ENCODE data around the gene SLC48A1.
A peak's percentile ranks its signal among the peaks of the same experiment; 100 is the strongest.

Gene SLC48A1

DNA sequence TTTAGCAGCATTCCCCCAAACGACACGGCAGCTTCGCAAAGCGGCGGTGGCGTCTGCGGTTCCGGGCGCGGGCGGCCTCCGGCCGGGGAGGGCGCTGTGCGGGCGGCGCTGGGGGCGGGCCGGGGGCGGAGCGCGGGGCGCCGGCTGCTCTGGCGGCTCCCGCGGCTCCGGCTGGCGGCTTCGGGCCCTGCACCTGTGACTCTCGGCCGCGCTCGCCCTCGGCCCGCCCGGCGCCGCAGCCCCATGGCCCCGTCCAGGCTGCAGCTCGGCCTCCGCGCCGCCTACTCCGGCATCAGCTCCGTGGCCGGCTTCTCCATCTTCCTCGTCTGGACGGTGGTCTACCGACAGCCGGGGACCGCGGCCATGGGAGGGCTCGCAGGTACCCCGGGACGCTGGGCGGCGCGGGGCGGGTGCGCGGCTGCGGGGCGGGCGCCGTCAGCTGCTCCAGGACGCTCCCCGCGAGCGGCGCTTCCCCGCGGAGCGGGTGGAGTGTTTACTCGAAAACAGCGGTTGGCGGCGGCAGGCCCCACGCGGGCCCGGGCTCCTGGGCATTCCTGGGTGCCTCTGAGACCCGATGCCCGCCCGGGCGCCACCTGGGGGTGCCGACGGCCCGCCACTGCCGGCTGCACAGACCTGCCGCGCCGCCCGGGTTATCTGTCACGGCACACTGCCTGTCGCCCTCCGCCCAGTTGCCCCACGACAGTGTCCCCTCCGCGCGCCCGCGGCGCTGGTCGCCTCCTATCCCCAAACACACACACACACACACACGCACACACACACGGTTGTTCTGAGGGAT lies at the start of gene SLC48A1:
TSS of gene SLC48A1 (plus strand) at position 177 of the 796 bp plus-strand sequence. CDS start at position 244, 67 bp downstream.
- CTCF ChIA-PET = interaction anchor here (0.6 to 1.4 kb wide), 4 partner anchors 10 to 29 kb away, joined by 3 to 8 read pairs (median 3); partner anchors contain the start of gene RAPGEF3
- POLR2A ChIA-PET = interaction anchor here (1.1 to 1.8 kb wide), 5 partner anchors 8 to 67 kb away, joined by 3 to 8 read pairs (median 4); partner anchors contain the start of gene RPAP3
- TF ChIP-seq FOXA1 (IDR thresholded peaks at IDR 0.05) = no peak
- TF ChIP-seq HDGF (IDR thresholded peaks at IDR 0.05; ENCODE audit: borderline replicate concordance) = no peak
- TF ChIP-seq ELF4 (IDR thresholded peaks at IDR 0.05) = no peak
- no peak for TF ChIP-seq SP1 (IDR thresholded peaks at IDR 0.05)
- no peak for TF ChIP-seq TARDBP (IDR thresholded peaks at IDR 0.05)
- TF ChIP-seq LEF1 (IDR thresholded peaks at IDR 0.05; ENCODE audit: borderline replicate concordance) = no peak
- no peak for TF ChIP-seq ARNT (IDR thresholded peaks at IDR 0.05)
- no peak for TF ChIP-seq L3MBTL2 (conservative IDR thresholded peaks at IDR 0.05)
- no peak for TF ChIP-seq NFRKB (IDR thresholded peaks at IDR 0.05)
- no peak for TF ChIP-seq FOXK2 (IDR thresholded peaks at IDR 0.05)
- no peak for TF ChIP-seq FOXM1 (IDR thresholded peaks at IDR 0.05; ENCODE audit: borderline replicate concordance)
- no peak for TF ChIP-seq CTBP1 (IDR thresholded peaks at IDR 0.05; ENCODE audit: borderline replicate concordance)
- TF ChIP-seq ZNF384 (IDR thresholded peaks at IDR 0.05) = no peak
- TF ChIP-seq, protein P1, sequence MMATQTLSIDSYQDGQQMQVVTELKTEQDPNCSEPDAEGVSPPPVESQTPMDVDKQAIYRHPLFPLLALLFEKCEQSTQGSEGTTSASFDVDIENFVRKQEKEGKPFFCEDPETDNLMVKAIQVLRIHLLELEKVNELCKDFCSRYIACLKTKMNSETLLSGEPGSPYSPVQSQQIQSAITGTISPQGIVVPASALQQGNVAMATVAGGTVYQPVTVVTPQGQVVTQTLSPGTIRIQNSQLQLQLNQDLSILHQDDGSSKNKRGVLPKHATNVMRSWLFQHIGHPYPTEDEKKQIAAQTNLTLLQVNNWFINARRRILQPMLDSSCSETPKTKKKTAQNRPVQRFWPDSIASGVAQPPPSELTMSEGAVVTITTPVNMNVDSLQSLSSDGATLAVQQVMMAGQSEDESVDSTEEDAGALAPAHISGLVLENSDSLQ (IDR thresholded peaks at IDR 0.05) = no peak
- no peak for TF ChIP-seq BHLHE40 (IDR thresholded peaks at IDR 0.05; ENCODE audit: borderline replicate concordance)
- no peak for TF ChIP-seq SUZ12 (IDR thresholded peaks at IDR 0.05)

GRCh38 chr12:47725091-47725772 lies 47.8 kb upstream of the SLC48A1 start, which contains the start of gene ENDOU:
Gene ENDOU (minus strand): TSS chr12:47725490. CDS start chr12:47725413, 77 bp downstream.
- ChIA-PET CTCF (interaction anchor here (0.6 to 2.9 kb wide), 5 partner anchors 11 to 112 kb away, joined by 3 to 8 read pairs (median 3); no protein-coding TSS in a partner anchor), POLR2A (interaction anchor here (0.8 kb wide), 1 partner anchor 19 kb away, joined by 3 read pairs; the partner anchor contains the start of gene RPAP3)
- DNase-seq (ENCODE audit: extremely low spot score) = no peak
- TF ChIP-seq TARDBP (IDR thresholded peaks at IDR 0.05) (no peak), NFRKB (IDR thresholded peaks at IDR 0.05) (no peak), SP1 (IDR thresholded peaks at IDR 0.05) (no peak), HDGF (IDR thresholded peaks at IDR 0.05; ENCODE audit: borderline replicate concordance) (no peak), SUZ12 (IDR thresholded peaks at IDR 0.05) (no peak), BHLHE40 (IDR thresholded peaks at IDR 0.05; ENCODE audit: borderline replicate concordance) (no peak), ELF4 (IDR thresholded peaks at IDR 0.05) (no peak), FOXM1 (IDR thresholded peaks at IDR 0.05; ENCODE audit: borderline replicate concordance) (no peak), L3MBTL2 (conservative IDR thresholded peaks at IDR 0.05) (no peak)
- TF ChIP-seq, protein P1 (IDR thresholded peaks at IDR 0.05) = no peak

More for the DNA sequence above, at the start of gene SLC48A1:
- peak; percentile 95 for DNase-seq (ENCODE audit: extremely low spot score)

DNA sequence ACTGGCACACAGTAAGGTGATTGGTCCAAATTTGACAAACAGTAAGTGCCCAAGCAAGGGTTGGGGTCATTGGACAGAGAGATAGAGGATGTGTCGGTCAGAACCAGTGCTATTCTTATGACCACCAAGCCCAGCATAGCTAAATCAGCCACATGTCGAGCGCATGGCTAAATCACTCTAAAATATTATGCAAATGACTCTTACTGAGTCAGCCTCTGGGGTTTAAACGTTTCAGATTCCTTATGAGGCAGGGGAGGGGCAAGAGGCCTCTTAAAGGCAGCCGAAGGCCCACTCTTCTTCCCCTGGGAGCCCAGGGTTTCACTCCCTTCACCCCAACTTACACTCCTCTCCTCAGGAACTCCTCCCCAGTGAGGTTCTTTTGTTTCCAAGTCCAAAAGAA lies 47.1 kb upstream of the SLC48A1 start:
- DNase-seq (ENCODE audit: extremely low spot score) = no peak
- TF ChIP-seq NFRKB (IDR thresholded peaks at IDR 0.05) (no peak), L3MBTL2 (conservative IDR thresholded peaks at IDR 0.05) (no peak), ARNT (IDR thresholded peaks at IDR 0.05) (no peak), FOXK2 (IDR thresholded peaks at IDR 0.05) (no peak), BHLHE40 (IDR thresholded peaks at IDR 0.05; ENCODE audit: borderline replicate concordance) (no peak), SP1 (IDR thresholded peaks at IDR 0.05) (no peak), SUZ12 (IDR thresholded peaks at IDR 0.05) (no peak), TARDBP (IDR thresholded peaks at IDR 0.05) (no peak), FOXA1 (IDR thresholded peaks at IDR 0.05) (no peak), HDGF (IDR thresholded peaks at IDR 0.05; ENCODE audit: borderline replicate concordance) (no peak), ZNF384 (IDR thresholded peaks at IDR 0.05) (no peak), LEF1 (IDR thresholded peaks at IDR 0.05; ENCODE audit: borderline replicate concordance) (no peak), ELF4 (IDR thresholded peaks at IDR 0.05) (no peak), CTBP1 (IDR thresholded peaks at IDR 0.05; ENCODE audit: borderline replicate concordance) (no peak), FOXM1 (IDR thresholded peaks at IDR 0.05; ENCODE audit: borderline replicate concordance) (no peak)
- TF ChIP-seq, protein P1 (IDR thresholded peaks at IDR 0.05) = no peak
- POLR2A ChIA-PET = interaction anchor here (2.6 kb wide), 1 partner anchor 20 kb away, joined by 6 read pairs; no protein-coding TSS in a partner anchor
- CTCF ChIA-PET = interaction anchor here (0.8 to 2.9 kb wide), 4 partner anchors 10 to 112 kb away, joined by 3 to 8 read pairs (median 4); no protein-coding TSS in a partner anchor

DNA sequence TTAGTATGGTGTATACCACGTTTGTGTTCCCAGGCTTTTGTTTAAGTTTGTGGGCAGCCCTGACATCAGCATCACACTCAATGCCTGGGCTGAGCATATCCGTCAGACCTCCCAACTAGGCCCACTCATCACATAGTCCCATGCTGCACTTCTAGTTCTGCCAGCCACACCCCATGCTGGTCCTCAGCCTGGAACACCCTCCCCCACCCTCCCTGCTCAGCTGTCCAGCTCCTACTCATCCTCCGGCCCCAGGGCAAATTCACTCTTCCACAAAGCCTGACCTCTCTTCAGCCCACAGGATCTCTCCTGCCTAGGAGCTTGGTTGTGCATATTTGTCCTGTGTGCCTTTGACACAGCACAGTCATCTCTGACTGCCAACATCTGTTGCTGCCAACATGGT lies 43.8 kb upstream of the SLC48A1 start:
- CTCF ChIA-PET = interaction anchor here (1.2 kb wide), 1 partner anchor 12 kb away, joined by 3 read pairs; no protein-coding TSS in a partner anchor
- POLR2A ChIA-PET = no interaction called here
- TF ChIP-seq CTBP1 (IDR thresholded peaks at IDR 0.05; ENCODE audit: borderline replicate concordance) (no peak), L3MBTL2 (conservative IDR thresholded peaks at IDR 0.05) (no peak), HDGF (IDR thresholded peaks at IDR 0.05; ENCODE audit: borderline replicate concordance) (no peak), NFRKB (IDR thresholded peaks at IDR 0.05) (no peak), BHLHE40 (IDR thresholded peaks at IDR 0.05; ENCODE audit: borderline replicate concordance) (no peak), FOXA1 (IDR thresholded peaks at IDR 0.05) (no peak), SUZ12 (IDR thresholded peaks at IDR 0.05) (no peak), ELF4 (IDR thresholded peaks at IDR 0.05) (no peak), LEF1 (IDR thresholded peaks at IDR 0.05; ENCODE audit: borderline replicate concordance) (no peak), ZNF384 (IDR thresholded peaks at IDR 0.05) (no peak), FOXM1 (IDR thresholded peaks at IDR 0.05; ENCODE audit: borderline replicate concordance) (no peak), ARNT (IDR thresholded peaks at IDR 0.05) (no peak), FOXK2 (IDR thresholded peaks at IDR 0.05) (no peak), TARDBP (IDR thresholded peaks at IDR 0.05) (no peak)
- TF ChIP-seq, protein P1 (IDR thresholded peaks at IDR 0.05) = no peak
- DNase-seq (ENCODE audit: extremely low spot score) = no peak

Data from HEK293T (cell line).